Measurements from ENCODE around the gene GATAD2A.

The GATAD2A gene

GRCh38 chr19:19459707-19460251 is 54.3 kb downstream of the GATAD2A start:
- H2AFZ ChIP-seq (ENCODE audit: low read depth), result no peak overlapping the region
- H3K36me3 ChIP-seq (ENCODE audit: insufficient read depth), result no peaks in the 10 kb centered on the region
- peaks cover 18% of the 10 kb centered on the region for H4K20me1 ChIP-seq (ENCODE audit: insufficient read depth)
- peaks cover 41% of the 10 kb centered on the region; the same call in 1 of the 2 replicates for H3K79me2 ChIP-seq (ENCODE audit: insufficient read depth, low read depth)
- TF ChIP-seq CTCF (conservative IDR thresholded peaks at IDR 0.05; ENCODE audit: low read depth, low read length), result no peak
- H3K4me3 ChIP-seq (IDR thresholded peaks at IDR 0.05; ENCODE audit: insufficient read depth, low read depth, low read length), result no peak overlapping the region
- H3K27ac ChIP-seq, result no peak overlapping the region
- no peak overlapping the region for H3K9ac ChIP-seq
- peaks cover 11% of the 10 kb centered on the region for H3K4me1 ChIP-seq (ENCODE audit: low read depth, poor library complexity, severe bottlenecking)
- no peaks in the 10 kb centered on the region for H3K27me3 ChIP-seq (ENCODE audit: insufficient read depth, low read depth)
- no peak overlapping the region for H3K4me2 ChIP-seq

- Histone ChIP-seq H3K79me2 (ENCODE audit: insufficient read depth, low read depth) (peaks cover 37% of the 10 kb centered on the region; the same call in 1 of the 2 replicates), H3K36me3 (ENCODE audit: insufficient read depth) (peaks cover 4% of the 10 kb centered on the region; the same call in 1 of the 2 replicates), H3K4me2 (no peak overlapping the region), H3K4me3 (IDR thresholded peaks at IDR 0.05; ENCODE audit: insufficient read depth, low read depth, low read length) (no peak overlapping the region), H3K4me1 (ENCODE audit: low read depth, poor library complexity, severe bottlenecking) (peaks cover 11% of the 10 kb centered on the region), H3K27me3 (ENCODE audit: insufficient read depth, low read depth) (no peaks in the 10 kb centered on the region), H4K20me1 (ENCODE audit: insufficient read depth) (peaks cover 18% of the 10 kb centered on the region), H3K27ac (no peak overlapping the region), H3K9ac (no peak overlapping the region), H2AFZ (ENCODE audit: low read depth) (no peak overlapping the region)
- no peak for TF ChIP-seq CTCF (conservative IDR thresholded peaks at IDR 0.05; ENCODE audit: low read depth, low read length)
Measured at GRCh38 chr19:19460258-19460731, 54.8 kb downstream of the GATAD2A start.

GRCh38 chr19:19460761-19461265 is 55.3 kb downstream of the GATAD2A start:
- H3K36me3 ChIP-seq (ENCODE audit: insufficient read depth), result peaks cover 4% of the 10 kb centered on the region; the same call in 1 of the 2 replicates
- H3K9ac ChIP-seq, result no peak overlapping the region
- TF ChIP-seq CTCF (conservative IDR thresholded peaks at IDR 0.05; ENCODE audit: low read depth, low read length), result no peak

GRCh38 chr19:19461306-19461670 is 55.8 kb downstream of the GATAD2A start:
- Histone ChIP-seq H4K20me1 (ENCODE audit: insufficient read depth) (peaks cover 12% of the 10 kb centered on the region), H3K79me2 (ENCODE audit: insufficient read depth, low read depth) (peaks cover 37% of the 10 kb centered on the region; the same call in 1 of the 2 replicates), H3K4me2 (no peak overlapping the region), H3K4me3 (IDR thresholded peaks at IDR 0.05; ENCODE audit: insufficient read depth, low read depth, low read length) (no peak overlapping the region), H3K4me1 (ENCODE audit: low read depth, poor library complexity, severe bottlenecking) (peaks cover 11% of the 10 kb centered on the region), H3K27me3 (ENCODE audit: insufficient read depth, low read depth) (no peaks in the 10 kb centered on the region), H3K36me3 (ENCODE audit: insufficient read depth) (peaks cover 4% of the 10 kb centered on the region; the same call in 1 of the 2 replicates), H2AFZ (ENCODE audit: low read depth) (no peak overlapping the region), H3K9ac (no peak overlapping the region), H3K27ac (no peak overlapping the region)
- no peak for TF ChIP-seq CTCF (conservative IDR thresholded peaks at IDR 0.05; ENCODE audit: low read depth, low read length)

More at GRCh38 chr19:19460761-19461265, 55.3 kb downstream of the GATAD2A start:
- peaks cover 37% of the 10 kb centered on the region; the same call in 1 of the 2 replicates for H3K79me2 ChIP-seq (ENCODE audit: insufficient read depth, low read depth)
- no peak overlapping the region for H3K27ac ChIP-seq
- no peak overlapping the region for H2AFZ ChIP-seq (ENCODE audit: low read depth)
- H3K27me3 ChIP-seq (ENCODE audit: insufficient read depth, low read depth), result no peaks in the 10 kb centered on the region
- peaks cover 17% of the 10 kb centered on the region for H4K20me1 ChIP-seq (ENCODE audit: insufficient read depth)
- H3K4me2 ChIP-seq, result no peak overlapping the region
- H3K4me1 ChIP-seq (ENCODE audit: low read depth, poor library complexity, severe bottlenecking), result peaks cover 11% of the 10 kb centered on the region
- no peak overlapping the region for H3K4me3 ChIP-seq (IDR thresholded peaks at IDR 0.05; ENCODE audit: insufficient read depth, low read depth, low read length)
